H7 (cell line): ENCODE data around the gene DYNLRB2. TPM values are rescaled to one million over a fixed set of nuclear protein-coding genes. Genes with fewer than 3 reads are reported as not detected.

Source experiments
- DNase-seq: peaks from one replicate; pipeline ENCODE4 v3.0.0; 2012
- H3K27me3 ChIP-seq: 2 replicates; pipeline ENCODE4 v1.6.0; 2011; ENCODE audit warnings: mild to moderate bottlenecking, low read length; ENCODE audit not compliant: control insufficient read depth, insufficient read depth
- H3K36me3 ChIP-seq: replicated peaks from 2 replicates; pipeline ENCODE4 v1.5.1; 2011; ENCODE audit warnings: low read length; ENCODE audit not compliant: control insufficient read depth, insufficient read depth
- H3K4me3 ChIP-seq: 2 replicates; pipeline ENCODE4 v1.5.1; 2011; ENCODE audit warnings: low read depth, mild to moderate bottlenecking, control low read depth, low read length, moderate library complexity; ENCODE audit not compliant: insufficient read depth
- total RNA-seq: library from RNA; depleted of rRNA; stranded (reverse); fragments of >200 nt; shearing (Covaris generic); gene quantifications from 2 replicates; pipeline ENCODE4 v1.2.3, GENCODE V29; 2014

Gene DYNLRB2
- total RNA-seq, 1 experiment from 2014 or later = 0.42 TPM

DNA sequence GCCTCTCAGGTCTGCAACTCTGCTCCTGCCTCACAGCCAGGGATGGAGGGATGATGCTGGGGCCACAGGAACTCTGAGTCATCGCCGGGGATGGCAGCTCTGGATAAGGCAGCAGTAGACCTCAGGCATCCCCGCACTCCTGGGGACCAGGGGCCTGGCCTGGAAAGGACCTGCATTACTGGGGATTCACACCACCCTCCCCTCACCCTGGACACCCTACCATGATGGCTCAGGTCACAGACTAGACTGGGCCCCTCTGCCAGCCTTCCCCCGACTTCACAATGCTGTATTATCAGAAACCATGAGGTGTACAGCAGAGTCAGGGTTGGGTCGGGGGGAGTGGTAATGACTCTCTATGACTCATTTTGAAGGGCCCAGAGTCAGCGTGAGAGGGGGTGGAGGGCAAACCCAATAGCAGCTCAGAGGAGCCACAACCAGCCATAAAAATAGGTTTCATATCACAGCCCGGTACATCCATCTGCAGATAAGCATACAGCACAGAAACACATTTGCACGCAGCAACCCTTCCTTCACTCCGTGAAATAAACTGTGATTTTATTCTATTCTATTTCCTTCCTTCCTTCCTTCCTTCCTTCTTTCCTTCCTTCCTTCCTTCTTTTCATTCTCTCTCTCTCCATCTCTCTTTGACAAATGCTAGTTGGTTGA is 28.8 kb downstream of the DYNLRB2 start:
- DNase-seq = no peak
- Histone ChIP-seq H3K27me3 (no peaks in the 10 kb centered on the region), H3K36me3 (no peaks in the 10 kb centered on the region), H3K4me3 (no peak overlapping the region)

DNA sequence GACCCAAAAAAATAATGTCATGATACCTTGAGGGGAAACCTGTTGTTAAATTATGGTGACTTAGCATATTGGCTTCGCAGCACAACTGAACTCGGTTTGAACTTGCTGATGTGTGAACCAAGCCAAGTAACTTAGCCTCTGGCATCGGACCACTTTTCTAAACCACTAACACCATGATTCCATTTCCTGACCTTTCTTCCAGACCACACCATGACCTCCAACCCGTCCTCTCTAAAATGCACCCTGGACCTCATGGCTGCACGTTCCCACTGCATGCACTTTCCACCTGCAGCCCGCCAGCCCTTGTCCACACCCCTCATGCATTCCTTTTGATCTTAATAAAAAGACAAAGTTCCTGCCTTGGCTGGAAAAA is 29.3 kb downstream of the DYNLRB2 start:
- no peaks in the 10 kb centered on the region for H3K27me3 ChIP-seq
- no peaks in the 10 kb centered on the region for H3K36me3 ChIP-seq
- no peak for DNase-seq
- H3K4me3 ChIP-seq = no peak overlapping the region

DNA sequence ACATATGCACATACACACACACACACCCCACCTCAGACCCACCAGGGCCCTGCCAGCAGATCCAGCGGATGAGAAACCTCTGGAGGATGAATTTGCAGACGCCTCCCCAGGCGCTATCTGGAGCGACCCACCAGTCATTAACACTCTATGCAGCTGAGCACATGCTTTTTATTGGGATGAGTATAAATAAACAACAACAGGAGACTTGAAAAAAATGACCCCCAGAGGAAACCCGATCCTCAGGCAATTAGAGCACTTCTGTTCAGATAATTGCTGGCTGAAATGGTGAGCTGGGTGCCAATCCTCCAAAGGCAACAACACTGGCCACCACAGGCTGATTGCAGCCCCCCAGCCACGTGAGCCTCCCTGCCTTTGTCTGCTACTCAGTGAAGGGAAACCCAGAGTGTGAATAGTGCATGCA is 32.9 kb downstream of the DYNLRB2 start:
- H3K36me3 ChIP-seq = no peaks in the 10 kb centered on the region
- H3K27me3 ChIP-seq = no peaks in the 10 kb centered on the region
- DNase-seq = no peak
- no peak overlapping the region for H3K4me3 ChIP-seq

DNA sequence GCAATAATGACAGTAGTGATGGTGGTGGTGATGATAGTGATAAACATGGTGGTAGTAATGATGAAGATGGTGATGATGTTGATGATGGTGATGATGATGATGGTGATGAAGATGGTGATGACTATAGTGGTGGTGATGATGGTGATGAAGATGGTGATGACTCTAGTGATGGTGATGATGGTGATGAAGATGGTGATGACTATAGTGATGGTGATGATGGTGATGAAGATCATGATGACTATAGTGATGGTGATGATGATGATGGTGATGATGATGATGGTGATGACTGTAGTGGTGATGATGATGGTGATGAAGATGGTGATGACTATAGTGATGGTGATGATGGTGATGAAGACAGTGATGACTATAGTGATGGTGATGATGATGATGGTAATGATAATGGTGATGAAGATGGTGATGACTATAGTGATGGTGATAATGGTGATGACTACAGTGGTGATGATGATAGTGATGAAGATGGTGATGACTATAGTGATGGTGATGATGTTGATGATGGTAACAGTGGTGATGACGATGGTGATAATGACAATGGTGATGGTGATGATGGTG is 35.6 kb downstream of the DYNLRB2 start:
- no peak for DNase-seq
- no peaks in the 10 kb centered on the region for H3K27me3 ChIP-seq
- no peaks in the 10 kb centered on the region for H3K36me3 ChIP-seq
- H3K4me3 ChIP-seq = no peak overlapping the region

DNA sequence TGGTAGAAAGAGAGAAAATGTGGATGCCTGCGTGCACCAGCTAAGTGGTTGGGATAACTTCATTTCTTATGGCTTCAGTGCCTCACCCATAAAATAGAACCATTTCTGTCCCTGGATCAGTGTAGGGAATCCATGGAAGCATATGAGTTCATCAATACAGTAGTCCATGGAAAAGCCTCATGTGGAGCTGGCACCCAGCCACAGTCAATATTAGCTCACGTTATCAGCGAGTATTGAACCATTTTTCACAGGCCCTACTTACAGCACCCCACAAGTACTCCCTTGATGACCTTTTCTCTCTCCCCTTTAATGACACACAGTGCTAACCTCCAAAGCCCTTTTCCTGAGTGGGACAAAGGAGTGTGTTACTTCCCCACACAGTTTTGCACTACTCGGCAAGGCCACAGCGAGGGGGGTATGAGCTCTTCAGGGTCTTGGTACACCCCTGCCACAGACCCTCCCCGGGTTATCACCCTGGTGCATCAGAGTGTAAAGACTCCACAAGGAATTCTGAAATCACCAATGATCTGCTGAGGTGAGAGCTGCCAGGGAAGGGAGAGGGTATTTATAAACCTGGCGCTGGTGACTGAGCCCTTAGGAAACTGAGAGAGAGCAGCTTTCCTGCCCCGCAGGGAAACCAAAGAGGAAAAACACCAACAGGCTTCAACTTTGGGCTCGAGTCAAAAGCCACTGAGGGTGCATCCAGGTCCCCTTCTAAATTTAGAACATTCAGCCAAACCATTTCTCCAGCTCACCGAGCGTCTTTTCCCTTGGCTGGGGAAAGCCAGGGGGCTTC is 36.9 kb downstream of the DYNLRB2 start:
- no peaks in the 10 kb centered on the region for H3K36me3 ChIP-seq
- H3K4me3 ChIP-seq = no peak overlapping the region
- no peak for DNase-seq
- H3K27me3 ChIP-seq = no peaks in the 10 kb centered on the region

DNA sequence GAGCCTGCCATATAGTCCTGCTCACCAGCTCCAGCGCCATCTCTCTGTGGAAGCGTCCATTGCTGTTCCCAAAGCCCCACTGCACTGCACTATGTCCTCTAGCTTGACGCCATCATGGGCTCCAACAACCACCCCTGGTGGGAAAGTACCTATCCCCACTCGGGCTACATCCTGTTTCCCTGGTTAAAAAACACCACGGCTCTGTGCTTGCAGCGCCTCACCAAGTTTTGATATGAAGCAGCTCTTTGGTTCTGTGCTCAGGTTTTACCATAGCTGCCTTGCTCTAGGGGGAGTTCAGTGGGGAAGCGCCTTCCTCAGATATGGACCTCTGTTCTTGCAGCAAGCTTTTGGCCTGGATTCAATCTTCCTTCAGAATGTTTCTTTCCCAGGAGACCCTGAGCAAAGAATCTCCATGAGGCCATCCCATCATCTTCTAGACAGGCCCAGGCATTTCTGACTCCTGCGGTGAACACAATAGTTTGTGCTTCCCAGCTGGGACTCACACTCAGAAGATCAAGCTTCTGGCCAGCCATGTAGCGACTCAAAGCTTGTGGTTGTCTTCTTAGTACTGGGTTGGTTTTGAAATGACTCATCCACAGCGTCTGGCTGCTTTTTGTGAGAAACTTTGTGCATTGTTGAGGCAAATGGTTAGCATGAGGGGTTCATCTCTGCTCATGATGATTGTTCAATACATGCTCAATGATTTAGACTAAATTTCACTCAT is 39.5 kb downstream of the DYNLRB2 start:
- Histone ChIP-seq H3K4me3 (no peak overlapping the region), H3K27me3 (no peaks in the 10 kb centered on the region), H3K36me3 (no peaks in the 10 kb centered on the region)
- no peak for DNase-seq

DNA sequence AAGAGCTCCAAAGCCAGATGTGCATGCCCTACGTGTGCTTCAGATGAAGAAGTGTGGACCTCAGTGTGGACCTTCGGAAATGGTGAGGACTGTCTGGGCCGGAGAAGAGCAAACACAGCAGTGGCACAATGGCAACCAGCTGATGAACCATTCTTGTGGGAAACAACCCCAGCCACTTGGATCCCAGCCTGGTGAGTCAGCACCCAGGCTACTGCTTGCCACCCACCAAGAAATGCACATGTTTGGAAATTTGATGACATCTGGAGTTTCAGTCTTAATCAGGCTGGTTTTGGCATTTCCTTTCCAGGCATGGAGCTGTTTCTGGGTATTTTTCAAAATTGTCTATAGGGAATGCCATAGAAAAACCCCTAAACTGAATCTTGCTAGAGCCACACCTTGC is 42.7 kb downstream of the DYNLRB2 start:
- H3K27me3 ChIP-seq = no peaks in the 10 kb centered on the region

DNA sequence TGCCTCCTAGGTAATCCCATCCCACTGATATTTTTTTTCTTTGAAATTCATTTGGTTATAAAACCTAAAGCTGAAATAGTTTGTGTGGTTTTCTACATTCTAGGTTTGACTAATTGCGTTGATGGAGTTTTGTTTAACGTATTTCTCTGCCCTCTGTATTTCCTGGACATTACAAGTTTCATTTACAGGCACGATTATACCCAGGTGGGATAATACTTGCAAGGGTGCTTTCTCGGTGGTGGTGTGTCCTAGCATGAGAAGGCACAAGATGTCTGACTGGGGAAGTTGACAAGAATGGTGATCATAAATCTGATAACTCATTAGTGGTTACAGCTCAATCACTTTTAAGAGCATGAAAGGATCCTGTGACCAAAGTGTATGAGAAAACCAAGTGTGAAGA is 45.0 kb downstream of the DYNLRB2 start:
- no peaks in the 10 kb centered on the region for H3K36me3 ChIP-seq
- H3K4me3 ChIP-seq = no peak overlapping the region
- no peak for DNase-seq
- no peaks in the 10 kb centered on the region for H3K27me3 ChIP-seq

More for the DNA sequence above, 42.7 kb downstream of the DYNLRB2 start:
- Histone ChIP-seq H3K4me3 (no peak overlapping the region), H3K36me3 (no peaks in the 10 kb centered on the region)
- no peak for DNase-seq

DNA sequence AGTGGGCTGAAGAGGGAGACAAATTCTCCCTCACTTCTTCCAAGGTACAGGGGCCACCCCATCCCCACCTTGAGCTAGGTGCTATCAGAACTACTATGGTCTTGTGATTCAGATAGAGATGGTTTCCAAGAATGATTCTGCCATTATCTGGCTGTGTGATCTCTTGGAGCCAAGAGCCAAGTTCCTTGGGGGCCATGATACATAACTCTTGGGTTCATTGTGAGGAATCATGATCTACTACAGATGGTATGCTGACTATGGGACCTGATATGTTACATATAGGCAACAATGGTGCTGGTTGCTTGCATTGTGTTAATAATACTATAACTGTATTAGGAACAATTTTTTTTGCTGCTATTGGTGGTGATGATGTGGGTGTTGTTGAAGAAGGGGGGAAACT is 45.7 kb downstream of the DYNLRB2 start:
- H3K4me3 ChIP-seq = no peak overlapping the region
- no peak for DNase-seq
- no peaks in the 10 kb centered on the region for H3K27me3 ChIP-seq
- H3K36me3 ChIP-seq = no peaks in the 10 kb centered on the region

DNA sequence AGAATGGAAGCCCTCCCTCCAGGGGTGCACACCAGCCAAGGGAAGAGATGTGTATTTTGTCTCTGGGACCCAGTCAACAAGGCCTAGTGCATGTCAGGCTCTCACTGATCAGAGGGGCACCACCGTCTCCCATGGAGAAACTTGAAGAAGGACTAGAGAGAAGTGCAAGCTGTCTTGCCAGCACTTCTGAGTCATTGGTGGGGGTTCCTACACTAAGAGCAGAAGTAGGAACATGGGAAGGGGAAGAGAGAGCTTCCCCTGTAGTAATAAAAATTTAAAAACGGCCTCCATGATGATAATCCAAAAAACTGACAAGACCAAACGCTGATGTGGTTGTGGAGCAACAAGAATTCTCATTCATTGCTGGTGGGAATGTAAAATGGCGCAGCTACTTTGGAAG is 46.3 kb downstream of the DYNLRB2 start:
- Histone ChIP-seq H3K27me3 (no peaks in the 10 kb centered on the region), H3K4me3 (no peak overlapping the region), H3K36me3 (no peaks in the 10 kb centered on the region)
- DNase-seq = no peak

DNA sequence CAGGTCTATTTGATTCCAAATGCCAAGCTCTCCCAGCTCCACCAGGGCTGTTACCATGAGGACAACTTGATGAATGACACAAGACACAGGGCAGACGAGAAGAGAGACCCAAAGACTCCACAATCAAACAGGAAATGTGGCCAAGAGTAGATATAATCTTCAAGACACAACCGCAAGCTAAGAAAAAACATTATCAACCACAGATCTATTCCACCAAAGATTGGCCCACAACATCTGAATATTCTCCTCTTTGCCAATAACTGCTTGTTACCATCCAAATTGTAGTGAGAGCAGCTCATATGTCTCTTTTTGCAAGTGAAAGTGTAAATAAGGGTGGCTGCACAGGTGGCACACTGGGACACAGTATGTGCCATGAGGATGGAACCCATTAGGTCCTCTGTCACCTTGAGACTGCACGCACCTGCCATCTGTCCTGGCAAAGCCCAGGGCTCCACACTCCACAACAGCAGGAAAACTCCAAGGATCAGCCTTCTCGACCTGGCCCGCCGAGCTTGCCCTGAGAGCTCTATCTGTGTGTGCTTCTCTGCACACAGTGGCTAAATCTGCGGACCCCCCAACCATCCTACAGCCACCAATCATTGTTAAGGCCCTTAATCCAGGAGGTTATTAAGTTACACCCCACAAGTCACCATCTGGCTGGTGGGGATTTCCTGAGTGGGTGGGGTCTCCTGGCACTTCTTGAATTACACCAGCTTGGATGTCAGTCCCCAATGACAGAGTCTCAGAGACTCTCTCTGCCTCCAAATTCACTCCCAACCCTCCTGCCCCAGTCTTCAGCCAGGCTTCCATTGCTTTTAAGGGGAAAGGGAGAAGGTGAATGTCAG is 50.5 kb downstream of the DYNLRB2 start:
- no peaks in the 10 kb centered on the region for H3K36me3 ChIP-seq
- no peaks in the 10 kb centered on the region for H3K27me3 ChIP-seq
- no peak for DNase-seq
- H3K4me3 ChIP-seq = no peak overlapping the region

DNA sequence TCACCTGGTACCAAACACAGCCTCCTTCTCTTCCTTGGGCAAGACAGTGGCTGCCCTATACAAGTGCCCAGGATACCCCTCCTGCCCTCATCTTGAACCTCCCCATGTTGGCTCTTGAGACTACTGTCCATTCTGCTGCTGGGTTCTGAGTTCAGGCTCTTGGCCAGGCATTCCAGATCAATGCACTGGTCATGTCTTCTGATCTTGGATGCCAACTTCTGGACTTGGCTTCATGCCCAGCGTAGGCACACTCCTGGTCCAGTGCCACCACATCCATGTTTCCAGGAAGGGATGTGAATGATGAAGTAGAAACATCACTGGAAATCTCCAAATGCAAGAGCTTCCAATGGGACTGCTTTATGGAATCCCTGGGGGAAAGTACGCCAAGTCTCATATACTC is 51.5 kb downstream of the DYNLRB2 start:
- H3K27me3 ChIP-seq = no peaks in the 10 kb centered on the region
- H3K36me3 ChIP-seq = no peaks in the 10 kb centered on the region
- no peak overlapping the region for H3K4me3 ChIP-seq
- no peak for DNase-seq

DNA sequence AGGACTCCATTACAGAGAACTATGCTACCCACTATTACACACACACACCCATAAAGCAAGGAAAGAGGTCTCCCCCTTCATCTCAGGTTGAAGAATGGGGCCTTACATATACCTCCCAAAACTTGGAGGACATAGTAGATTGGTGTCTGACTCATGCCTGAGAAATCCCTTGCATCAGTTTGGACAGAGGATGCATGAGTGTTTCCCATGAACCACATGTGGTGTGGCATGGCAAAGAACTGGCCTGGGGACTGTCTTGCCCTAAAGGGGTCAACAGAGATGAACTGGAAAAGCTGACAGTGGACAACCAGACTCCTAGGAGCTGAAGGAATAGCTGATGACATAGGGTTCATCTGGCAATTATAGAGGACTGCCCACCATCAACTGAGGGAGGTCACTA is 54.0 kb downstream of the DYNLRB2 start:
- DNase-seq = no peak
- no peaks in the 10 kb centered on the region for H3K36me3 ChIP-seq
- no peaks in the 10 kb centered on the region for H3K27me3 ChIP-seq
- no peak overlapping the region for H3K4me3 ChIP-seq
